ENCODE results near the gene CD48. TPM values are rescaled to one million over a fixed set of nuclear protein-coding genes. Genes with fewer than 3 reads are reported as not detected.

Gene CD48, protein sequence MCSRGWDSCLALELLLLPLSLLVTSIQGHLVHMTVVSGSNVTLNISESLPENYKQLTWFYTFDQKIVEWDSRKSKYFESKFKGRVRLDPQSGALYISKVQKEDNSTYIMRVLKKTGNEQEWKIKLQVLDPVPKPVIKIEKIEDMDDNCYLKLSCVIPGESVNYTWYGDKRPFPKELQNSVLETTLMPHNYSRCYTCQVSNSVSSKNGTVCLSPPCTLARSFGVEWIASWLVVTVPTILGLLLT
- 1 to 10 TPM; 1.1 to 1.8 (median 1.5) TPM for polyA plus RNA-seq (ENCODE audit: insufficient read length in 4 of 4)

DNA sequence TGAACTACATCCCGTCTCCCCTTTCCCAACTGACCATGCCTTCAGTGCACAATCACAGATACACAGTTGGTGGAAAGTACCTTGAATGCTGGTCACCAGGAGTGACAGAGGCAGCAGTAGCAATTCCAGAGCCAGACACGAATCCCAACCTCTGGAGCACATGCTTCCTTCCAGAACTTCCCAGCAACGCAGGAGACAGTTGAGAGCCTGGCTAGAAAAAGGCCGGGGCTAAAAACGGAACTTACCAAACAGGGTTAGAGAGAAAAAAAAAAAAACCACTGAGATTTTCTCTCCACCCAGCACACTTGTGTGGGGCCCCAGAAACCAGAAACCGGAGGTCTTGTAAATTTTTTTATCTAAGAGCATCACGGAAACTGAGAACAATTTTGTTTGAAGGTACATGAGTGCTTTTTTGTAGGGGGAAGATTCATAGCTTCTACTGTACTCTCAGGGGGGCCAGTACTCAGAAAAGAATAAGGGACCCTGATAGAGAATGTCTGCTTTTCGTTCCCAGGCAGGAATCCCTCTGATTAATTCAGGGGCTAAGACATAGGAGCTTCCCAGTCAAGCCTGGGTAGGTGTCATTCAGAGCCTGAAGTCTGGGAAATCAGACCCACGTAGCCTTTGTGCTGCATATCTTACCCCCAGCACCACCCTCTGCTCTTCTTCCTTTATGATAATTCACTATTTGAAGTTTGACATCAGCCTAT lies at the start of gene CD48:
TSS of gene CD48 (minus strand) at position 221 of the 710 bp plus-strand sequence. CDS start at position 162, 59 bp downstream.
- no peak for DNase-seq (ENCODE audit: low read depth in 4 of 4, low spot score in 3 of 4)

- no peak for DNase-seq (ENCODE audit: low read depth in 4 of 4, low spot score in 3 of 4)
Observed at GRCh38 chr1:160761046-160761445, 49.4 kb upstream of the CD48 start.

DNA sequence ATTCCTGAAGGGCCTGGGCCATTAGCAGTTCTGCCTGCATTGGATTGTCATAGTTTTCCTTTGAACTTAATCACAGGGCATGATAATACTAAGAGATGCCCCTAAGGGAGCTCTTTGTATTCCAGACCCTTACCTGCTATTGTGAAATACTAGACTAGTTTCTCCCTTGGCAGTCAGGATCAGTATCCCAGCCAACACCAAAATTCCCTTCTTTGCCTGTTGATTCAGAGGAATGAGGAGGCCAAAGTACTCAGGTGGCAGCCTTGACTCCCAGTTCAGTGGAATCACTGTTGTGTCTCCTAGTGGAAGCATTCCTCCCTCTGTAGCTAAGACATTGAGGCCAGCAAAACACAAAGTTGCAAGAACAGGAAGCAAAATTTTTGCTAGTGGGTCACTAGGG lies 48.1 kb upstream of the CD48 start:
- DNase-seq (ENCODE audit: low read depth in 4 of 4, low spot score in 3 of 4), result no peak

- no peak for DNase-seq (ENCODE audit: low read depth in 4 of 4, low spot score in 3 of 4)
Observed at GRCh38 chr1:160758521-160758920, 46.9 kb upstream of the CD48 start.

GRCh38 chr1:160756849-160757201 lies 45.2 kb upstream of the CD48 start:
- DNase-seq (ENCODE audit: low read depth in 4 of 4, low spot score in 3 of 4), result no peak

- no peak for DNase-seq (ENCODE audit: low read depth in 4 of 4, low spot score in 3 of 4)
Observed at GRCh38 chr1:160755911-160756848, 44.6 kb upstream of the CD48 start.

DNA sequence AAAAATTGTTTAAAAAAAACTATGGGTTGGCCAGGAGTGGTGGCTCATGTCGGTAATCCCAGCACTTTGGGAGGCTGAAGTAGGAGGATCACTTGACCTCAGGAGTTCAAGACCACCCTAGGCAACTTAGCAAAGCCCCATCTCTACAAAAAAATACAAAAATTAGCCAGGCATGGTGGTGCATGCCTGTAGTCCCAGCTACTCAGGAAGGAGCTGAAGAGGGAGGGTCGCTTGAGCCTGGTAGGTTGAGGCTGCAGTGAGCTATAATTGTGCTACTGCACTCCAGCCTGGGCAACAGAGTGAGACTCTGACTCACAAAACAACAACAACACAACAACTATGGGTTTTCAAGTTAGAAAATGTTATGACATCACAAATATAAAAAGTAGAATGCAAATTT lies 43.8 kb upstream of the CD48 start:
- no peak for DNase-seq (ENCODE audit: low read depth in 4 of 4, low spot score in 3 of 4)

DNA sequence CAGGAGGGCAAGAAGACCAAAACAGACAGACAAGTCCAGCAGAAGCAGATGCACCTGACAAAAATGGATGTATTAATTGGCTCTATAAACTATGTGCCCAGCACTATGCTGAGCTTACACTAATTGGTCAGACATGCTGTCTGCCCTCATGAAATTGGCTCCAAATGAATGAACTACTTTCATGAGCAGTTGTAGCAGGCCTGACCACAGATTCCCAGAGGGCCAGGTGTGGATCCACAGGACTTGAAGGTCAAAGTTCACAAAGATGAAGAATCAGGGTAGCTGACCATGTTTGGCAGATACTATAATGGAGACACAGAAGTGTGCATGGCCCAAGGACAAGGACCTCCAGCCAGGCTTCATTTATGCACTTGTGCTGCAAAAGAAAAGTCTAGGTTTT lies 42.0 kb upstream of the CD48 start:
- no peak for DNase-seq (ENCODE audit: low read depth in 4 of 4, low spot score in 3 of 4)

DNA sequence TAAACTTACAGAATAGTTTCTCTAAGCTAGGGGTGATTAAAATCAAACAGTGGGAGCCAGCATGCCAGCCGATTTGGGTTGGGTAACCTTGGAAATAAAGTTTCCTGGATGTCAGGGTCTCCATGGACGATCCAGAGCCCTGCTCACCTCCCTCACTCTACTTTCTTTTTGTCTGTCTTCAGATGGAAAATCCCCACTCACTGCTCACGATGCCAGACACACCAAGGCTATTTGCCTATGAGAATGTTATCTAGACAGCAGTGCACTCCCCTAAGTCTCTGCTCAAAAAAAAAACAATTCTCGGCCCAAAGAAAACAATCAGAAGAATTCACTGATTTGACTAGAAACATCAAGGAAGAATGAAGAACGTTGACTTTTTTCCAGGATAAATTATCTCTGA lies 41.3 kb upstream of the CD48 start:
- DNase-seq (ENCODE audit: low read depth in 4 of 4, low spot score in 3 of 4), result no peak

GRCh38 chr1:160752406-160752805 lies 40.8 kb upstream of the CD48 start:
- DNase-seq (ENCODE audit: low read depth in 4 of 4, low spot score in 3 of 4), result no peak

DNA sequence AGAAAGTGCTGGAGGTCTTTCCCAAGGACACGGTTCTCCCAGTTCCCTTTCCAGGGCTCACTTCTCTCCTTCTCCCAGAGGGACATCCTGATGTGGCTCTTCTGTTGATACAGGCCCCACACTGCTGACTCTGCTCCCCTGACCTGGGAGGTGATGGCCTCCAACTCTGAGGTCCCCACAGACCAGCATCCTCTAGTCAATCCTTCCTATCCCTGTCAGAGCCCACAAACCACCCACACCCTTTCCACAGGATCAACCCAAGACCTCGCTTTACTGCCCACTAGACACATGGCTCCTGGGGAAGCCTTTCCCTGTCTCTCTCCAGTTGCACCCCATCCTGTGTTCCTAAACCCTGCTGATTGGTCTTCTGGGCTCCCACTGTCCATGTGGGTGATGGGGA lies 39.0 kb upstream of the CD48 start:
- no peak for DNase-seq (ENCODE audit: low read depth in 4 of 4, low spot score in 3 of 4)

GRCh38 chr1:160748878-160749269 lies 37.3 kb upstream of the CD48 start:
- no peak for DNase-seq (ENCODE audit: low read depth in 4 of 4, low spot score in 3 of 4)

DNA sequence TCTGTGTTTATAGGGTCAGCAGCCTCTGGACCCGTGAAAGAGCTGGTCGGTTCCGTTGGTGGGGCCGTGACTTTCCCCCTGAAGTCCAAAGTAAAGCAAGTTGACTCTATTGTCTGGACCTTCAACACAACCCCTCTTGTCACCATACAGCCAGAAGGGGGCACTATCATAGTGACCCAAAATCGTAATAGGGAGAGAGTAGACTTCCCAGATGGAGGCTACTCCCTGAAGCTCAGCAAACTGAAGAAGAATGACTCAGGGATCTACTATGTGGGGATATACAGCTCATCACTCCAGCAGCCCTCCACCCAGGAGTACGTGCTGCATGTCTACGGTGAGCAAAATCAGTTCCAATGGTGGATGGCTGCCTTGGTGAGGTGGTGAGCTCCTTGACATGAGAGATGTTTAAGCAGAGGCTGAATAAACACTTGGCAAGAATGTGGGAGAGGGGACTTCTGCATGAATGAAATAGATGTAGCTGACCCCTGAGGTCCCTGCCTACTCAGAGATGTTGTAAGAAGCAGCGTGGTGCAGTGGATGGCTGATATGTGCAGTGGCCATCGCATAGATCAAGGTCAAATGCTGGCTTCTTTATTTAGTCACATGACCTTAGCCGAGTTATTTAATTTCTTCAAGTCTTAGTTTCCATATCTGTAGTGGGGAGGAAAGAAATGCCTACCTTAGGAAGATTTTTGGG lies 36.7 kb upstream of the CD48 start:
- no peak for DNase-seq (ENCODE audit: low read depth in 4 of 4, low spot score in 3 of 4)

DNA sequence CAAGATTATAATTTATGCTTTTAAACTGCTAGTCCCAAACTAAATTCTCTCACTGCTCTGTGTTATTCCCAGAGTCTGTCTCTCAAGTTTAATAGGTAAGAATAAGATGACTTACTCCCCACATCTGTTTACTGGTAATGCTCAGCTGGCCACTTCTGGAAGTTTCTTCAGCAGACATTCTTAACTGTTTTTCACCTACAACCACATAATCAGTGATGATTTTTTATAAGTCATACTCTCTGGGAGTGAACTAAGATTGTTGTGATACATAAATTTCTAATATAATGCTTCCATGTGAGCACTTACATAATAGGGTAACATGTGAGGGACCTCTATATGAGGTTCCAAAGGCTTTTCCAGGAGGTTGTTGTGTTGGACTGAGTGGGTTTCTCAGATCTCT lies 36.1 kb upstream of the CD48 start:
- no peak for DNase-seq (ENCODE audit: low read depth in 4 of 4, low spot score in 3 of 4)

GRCh38 chr1:160746836-160747500 lies 35.3 kb upstream of the CD48 start:
- DNase-seq (ENCODE audit: low read depth in 4 of 4, low spot score in 3 of 4), result no peak

DNA sequence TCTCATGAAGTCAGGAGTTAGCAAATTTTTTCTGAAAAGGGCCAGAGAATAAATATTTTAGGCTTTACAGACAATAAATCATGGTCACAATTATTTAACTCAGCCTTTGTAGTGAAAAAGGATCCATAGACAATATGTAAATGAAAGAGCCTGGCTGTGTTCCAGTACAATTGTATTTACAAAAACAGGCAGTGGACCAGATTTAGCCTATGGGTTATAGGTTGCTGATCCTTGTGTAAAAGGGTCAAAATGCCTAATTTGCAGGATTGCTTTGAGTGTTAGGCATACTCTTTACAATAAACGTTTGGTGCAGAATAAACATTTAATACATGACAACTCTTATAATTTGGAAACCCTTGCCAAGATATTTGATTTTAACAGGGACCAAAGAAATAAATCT lies 33.9 kb upstream of the CD48 start:
- no peak for DNase-seq (ENCODE audit: low read depth in 4 of 4, low spot score in 3 of 4)

GRCh38 chr1:160744852-160745520 lies 33.4 kb upstream of the CD48 start:
- no peak for DNase-seq (ENCODE audit: low read depth in 4 of 4, low spot score in 3 of 4)

DNA sequence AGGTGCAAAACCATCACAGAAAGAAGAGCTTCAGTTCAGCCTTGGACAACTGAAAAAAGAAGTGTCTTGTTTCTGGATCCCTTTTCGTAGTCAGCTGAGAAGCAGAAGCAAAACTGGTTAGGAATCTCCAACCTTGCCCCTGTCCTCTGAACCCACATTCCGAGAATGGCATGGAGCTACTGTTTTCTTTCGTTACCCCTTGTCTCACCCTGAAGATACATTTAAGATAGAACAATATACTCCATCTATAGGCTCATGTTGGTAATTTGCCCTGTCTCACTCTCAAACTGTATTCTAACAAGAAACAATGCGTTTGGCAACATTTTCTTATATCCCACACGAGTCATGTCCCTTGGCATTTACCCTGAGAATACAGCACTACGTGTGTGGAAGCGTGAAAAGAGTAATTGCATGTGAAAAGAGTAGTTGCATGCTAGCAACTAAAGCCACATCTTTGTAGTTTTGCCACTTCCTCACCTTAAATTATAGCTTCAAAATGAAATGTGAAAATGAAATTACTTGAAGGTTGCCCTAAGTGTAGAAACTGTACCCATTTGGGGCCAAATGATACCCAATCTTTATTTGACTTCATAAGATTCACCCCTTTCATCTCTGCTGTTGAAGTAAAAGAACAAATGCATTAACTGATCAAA lies 32.7 kb upstream of the CD48 start:
- no peak for DNase-seq (ENCODE audit: low read depth in 4 of 4, low spot score in 3 of 4)

GRCh38 chr1:160743266-160743665 lies 31.6 kb upstream of the CD48 start:
- no peak for DNase-seq (ENCODE audit: low read depth in 4 of 4, low spot score in 3 of 4)

Data from right renal pelvis (tissue), 4 donors.